Right atrium auricular region (tissue), 2 donors: ENCODE data around the gene BTBD16. TPM values are rescaled to one million over a fixed set of nuclear protein-coding genes. Genes with fewer than 3 reads are reported as not detected.

ENCODE experiments used
- DNase-seq: peaks from one replicate; pipeline ENCODE4 v3.0.0-alpha.2; 2019; ENCODE audit warnings: low spot score
- H3K27ac ChIP-seq, 2 donors: fragments of 200-600 bp; sonication (generic); 1 replicate in 1 of 2; 2 replicates in 1 of 2; pipeline ENCODE4 v1.5.1; 2016 to 2019
- H3K27me3 ChIP-seq, 2 donors: fragments of 200-600 bp; sonication (generic); one replicate each; pipeline versions ENCODE4 v1.5.1 to v1.6.0; 2017 to 2019
- H3K36me3 ChIP-seq: fragments of 200-600 bp; sonication (generic); one replicate; pipeline ENCODE4 v1.5.1; 2016
- H3K4me1 ChIP-seq, 2 donors: fragments of 200-600 bp; sonication (generic); one replicate each; pipeline versions ENCODE4 v1.5.1 to v1.6.0; 2017 to 2019
- H3K4me3 ChIP-seq, 2 donors: fragments of 200-600 bp; sonication (generic); 1 replicate in 1 of 2; 2 replicates in 1 of 2; pipeline ENCODE4 v1.5.1; 2017 to 2019; ENCODE audit warnings: mild to moderate bottlenecking in 1 of 2, moderate library complexity in 1 of 2
- H3K9me3 ChIP-seq, 2 donors: fragments of 200-600 bp; sonication (generic); one replicate each; pipeline ENCODE4 v1.5.1; 2019
- total RNA-seq, 2 donors: library from RNA; depleted of rRNA; stranded (reverse); fragments of >200 nt; gene quantifications; one replicate each; pipeline ENCODE4 v1.1.0, GENCODE V29; 2016
- TF ChIP-seq, protein P1 (sequence below), 2 donors: fragments of 200-600 bp; sonication (generic); IDR thresholded peaks; one replicate each; pipeline ENCODE4 v1.5.1; 2019; ENCODE audit warnings: antibody characterized with exemption in 2 of 2

BTBD16 gene
- total RNA-seq, 2 donors from 2014 or later: not detected

DNA sequence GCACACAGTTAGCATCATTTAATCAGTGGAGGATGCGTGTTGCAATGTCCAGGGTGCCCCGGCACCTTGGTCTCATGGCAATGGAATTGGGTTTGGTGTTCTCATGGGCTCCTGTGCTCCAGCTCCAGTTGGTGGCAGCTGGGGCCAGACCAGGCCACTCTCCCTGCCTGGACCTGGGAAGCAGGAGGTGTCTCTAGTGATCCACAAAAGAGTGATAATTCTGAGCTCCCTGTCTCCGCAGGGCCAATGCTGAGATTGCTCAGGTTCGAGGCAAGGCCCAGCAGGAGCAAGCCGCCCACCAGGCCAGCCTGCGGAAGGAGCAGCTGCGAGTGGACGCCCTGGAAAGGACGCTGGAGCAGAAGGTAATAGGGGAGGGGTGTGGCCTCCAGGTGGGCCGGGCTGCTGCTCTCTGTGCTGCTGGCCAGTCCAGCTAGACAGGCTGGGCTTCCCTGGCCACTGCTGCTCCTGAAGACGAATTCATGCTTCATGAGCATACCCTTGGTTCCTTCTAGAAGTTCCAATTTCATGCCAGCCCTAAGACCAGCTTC, 21.7 kb upstream of the BTBD16 start:
- no peaks in the 10 kb centered on the region for H3K27me3 ChIP-seq
- peaks cover 0 to 23% of the 10 kb centered on the region in 2 donors for H3K4me1 ChIP-seq
- DNase-seq: no peak
- peaks cover 78% of the 10 kb centered on the region for H3K36me3 ChIP-seq
- H3K9me3 ChIP-seq: no peaks in the 10 kb centered on the region
- peak overlapping the region; percentile 64 to 82 for H3K27ac ChIP-seq
- TF ChIP-seq, protein P1, sequence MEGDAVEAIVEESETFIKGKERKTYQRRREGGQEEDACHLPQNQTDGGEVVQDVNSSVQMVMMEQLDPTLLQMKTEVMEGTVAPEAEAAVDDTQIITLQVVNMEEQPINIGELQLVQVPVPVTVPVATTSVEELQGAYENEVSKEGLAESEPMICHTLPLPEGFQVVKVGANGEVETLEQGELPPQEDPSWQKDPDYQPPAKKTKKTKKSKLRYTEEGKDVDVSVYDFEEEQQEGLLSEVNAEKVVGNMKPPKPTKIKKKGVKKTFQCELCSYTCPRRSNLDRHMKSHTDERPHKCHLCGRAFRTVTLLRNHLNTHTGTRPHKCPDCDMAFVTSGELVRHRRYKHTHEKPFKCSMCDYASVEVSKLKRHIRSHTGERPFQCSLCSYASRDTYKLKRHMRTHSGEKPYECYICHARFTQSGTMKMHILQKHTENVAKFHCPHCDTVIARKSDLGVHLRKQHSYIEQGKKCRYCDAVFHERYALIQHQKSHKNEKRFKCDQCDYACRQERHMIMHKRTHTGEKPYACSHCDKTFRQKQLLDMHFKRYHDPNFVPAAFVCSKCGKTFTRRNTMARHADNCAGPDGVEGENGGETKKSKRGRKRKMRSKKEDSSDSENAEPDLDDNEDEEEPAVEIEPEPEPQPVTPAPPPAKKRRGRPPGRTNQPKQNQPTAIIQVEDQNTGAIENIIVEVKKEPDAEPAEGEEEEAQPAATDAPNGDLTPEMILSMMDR (IDR thresholded peaks at IDR 0.05): no peak
- no peak overlapping the region for H3K4me3 ChIP-seq

DNA sequence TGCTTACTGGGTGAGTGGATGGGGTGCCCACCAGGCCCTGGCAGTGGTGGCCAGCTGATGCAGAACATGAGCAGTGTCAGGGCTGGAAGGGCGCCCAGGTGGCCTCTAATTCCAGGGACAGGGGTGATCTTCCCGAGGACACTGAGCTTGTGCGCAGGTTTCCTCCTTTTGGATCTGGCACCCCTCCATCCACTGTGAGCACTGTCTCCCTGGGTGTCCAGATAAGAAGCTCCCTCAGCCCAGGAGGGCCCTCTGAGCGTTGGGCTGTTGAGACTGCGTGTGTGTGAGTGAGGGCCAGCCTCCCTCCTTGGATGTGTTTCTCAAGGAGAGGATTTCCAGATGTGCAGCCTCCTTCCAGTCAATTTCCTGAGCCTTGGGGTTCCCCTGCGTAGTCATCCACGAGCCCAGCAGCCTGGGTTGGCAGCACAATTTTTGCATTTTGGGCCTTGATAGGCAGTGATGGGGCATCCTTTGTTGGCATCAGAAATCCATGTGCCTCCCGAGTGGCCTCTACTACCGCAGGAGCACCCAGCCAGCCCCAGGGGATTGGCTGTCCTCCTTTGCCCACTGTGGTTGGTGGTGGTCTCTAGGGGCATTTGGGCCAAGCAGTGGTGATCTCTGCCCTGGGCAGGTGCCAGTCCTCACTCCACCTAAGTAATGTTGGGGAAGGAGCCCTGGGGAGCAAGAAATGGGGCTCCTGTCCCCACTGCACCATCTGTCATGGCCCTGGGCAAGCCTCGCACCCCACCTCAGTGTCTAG, 20.9 kb upstream of the BTBD16 start:
- Histone ChIP-seq H3K27ac (peak overlapping the region; percentile 64 to 82), H3K9me3 (no peaks in the 10 kb centered on the region), H3K36me3 (peaks cover 78% of the 10 kb centered on the region), H3K4me1 (peaks cover 0 to 23% of the 10 kb centered on the region in 2 donors), H3K4me3 (no peak overlapping the region), H3K27me3 (no peaks in the 10 kb centered on the region)
- TF ChIP-seq, protein P1 (IDR thresholded peaks at IDR 0.05): no peak
- peak; percentile 71 for DNase-seq

DNA sequence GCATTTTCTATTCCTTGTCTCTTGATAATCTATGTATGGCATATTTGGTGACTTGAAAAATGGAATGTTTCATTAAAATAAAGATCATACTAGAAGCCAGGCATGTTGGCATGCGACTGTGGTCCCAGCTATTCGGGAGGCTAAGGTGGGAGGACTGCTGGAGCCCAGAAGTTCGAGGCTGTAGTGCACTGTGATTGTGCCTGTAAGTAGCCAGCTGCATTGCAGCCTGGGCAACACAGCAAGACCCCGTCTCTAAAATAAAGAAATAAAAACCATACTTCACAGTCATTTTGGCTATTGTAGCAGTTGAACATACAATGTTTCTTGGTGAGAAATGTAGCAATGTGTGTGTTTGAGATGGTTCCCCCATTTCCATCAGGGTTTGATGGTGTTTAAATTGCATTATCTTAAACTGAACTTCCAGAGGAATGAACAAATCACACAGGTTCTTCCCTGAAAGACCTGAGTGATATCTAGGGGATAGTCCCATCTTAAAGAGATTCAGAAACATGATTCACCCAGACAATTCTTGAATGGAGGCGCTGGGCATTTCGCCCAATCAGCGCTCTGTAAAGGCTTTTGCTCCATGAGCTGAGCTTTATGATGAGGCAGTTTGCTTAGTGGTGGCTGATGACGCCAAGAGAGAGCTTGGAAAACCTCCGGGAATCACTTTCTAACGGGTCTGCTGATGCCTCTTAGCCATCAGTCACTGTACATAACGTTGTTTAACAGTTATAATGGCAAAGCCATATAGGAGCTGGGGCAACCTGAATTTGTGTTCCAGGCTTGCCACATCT, 19.4 kb upstream of the BTBD16 start:
- peaks cover 0 to 18% of the 10 kb centered on the region in 2 donors for H3K4me1 ChIP-seq
- TF ChIP-seq, protein P1 (IDR thresholded peaks at IDR 0.05): no peak
- H3K4me3 ChIP-seq: no peak overlapping the region
- DNase-seq: no peak
- H3K36me3 ChIP-seq: peaks cover 80% of the 10 kb centered on the region
- no peak overlapping the region for H3K27ac ChIP-seq
- H3K9me3 ChIP-seq: no peaks in the 10 kb centered on the region
- no peaks in the 10 kb centered on the region for H3K27me3 ChIP-seq

DNA sequence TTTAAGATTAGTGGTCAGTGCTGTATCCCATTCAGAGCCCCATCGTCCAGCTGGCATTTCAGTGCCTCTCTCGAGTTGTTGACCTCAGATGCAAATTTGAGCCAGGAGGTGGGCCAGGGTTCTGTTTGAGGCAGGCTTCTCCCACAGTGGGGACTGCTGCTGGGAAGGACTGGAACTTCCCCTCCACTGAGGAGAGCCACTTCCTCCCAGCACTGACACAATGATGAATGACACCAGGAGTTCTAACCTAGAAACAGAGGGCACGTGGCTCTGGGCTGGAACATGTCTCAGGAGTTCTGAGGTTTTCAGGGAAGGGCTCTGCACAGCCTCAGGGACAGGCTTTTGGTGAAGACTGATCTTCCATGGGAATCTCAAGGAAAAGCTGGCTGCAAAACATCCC, 18.3 kb upstream of the BTBD16 start:
- no peak for DNase-seq
- H3K4me1 ChIP-seq: peaks cover 0 to 11% of the 10 kb centered on the region in 2 donors
- H3K27me3 ChIP-seq: no peaks in the 10 kb centered on the region
- no peak overlapping the region for H3K4me3 ChIP-seq
- TF ChIP-seq, protein P1 (IDR thresholded peaks at IDR 0.05): no peak
- no peak overlapping the region for H3K27ac ChIP-seq
- peaks cover 74% of the 10 kb centered on the region for H3K36me3 ChIP-seq
- no peaks in the 10 kb centered on the region for H3K9me3 ChIP-seq

DNA sequence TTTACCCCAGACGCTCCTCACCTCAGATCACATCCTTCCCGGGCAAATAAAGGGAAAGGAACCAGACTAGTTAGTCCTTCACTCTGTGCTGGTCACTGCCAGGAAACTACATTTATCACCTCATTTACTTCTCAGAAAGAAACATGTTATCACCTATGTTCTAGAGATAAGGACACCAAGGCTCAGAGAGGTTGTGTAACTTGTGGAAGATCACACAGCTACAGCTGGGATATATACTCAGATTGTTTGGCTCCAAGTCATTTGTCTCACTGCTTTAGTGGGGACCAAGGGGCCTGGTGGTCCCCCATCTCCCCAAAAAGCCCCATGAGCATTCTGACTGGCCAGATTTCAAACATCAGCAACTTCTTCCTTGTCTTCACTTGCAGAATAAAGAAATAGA, 17.5 kb upstream of the BTBD16 start:
- H3K4me1 ChIP-seq: peaks cover 0 to 11% of the 10 kb centered on the region in 2 donors
- no peak overlapping the region for H3K4me3 ChIP-seq
- H3K36me3 ChIP-seq: peaks cover 72% of the 10 kb centered on the region
- H3K27me3 ChIP-seq: no peaks in the 10 kb centered on the region
- DNase-seq: no peak
- no peak overlapping the region for H3K27ac ChIP-seq
- TF ChIP-seq, protein P1 (IDR thresholded peaks at IDR 0.05): no peak
- H3K9me3 ChIP-seq: no peaks in the 10 kb centered on the region
